ENCODE measurements around the gene LRBA. TPM values are rescaled to one million over a fixed set of nuclear protein-coding genes. Genes with fewer than 3 reads are reported as not detected.

The LRBA gene
- total RNA-seq, 1 experiment from 2014 or later = 55.3 TPM

DNA sequence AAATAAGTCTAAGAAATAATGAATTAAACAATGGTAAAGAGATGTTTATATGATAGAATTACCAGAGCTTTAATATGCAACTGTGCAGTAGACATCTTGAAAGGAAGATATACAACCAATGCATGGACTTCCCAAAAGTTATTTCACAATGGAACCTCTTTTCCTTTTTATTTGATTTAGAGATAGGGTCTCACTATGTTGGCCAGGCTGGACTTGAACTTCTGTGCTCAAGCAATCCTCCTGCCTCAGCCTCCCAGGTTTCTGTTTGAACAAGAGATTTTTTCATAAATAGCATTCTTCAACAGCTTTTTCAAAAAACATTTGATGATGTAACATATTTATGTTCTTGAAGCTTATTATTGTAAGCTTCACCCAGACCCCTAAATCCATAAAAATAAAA lies 72.0 kb downstream of the LRBA start:
- peaks cover 3% of the 10 kb centered on the region for H3K79me1 ChIP-seq (ENCODE audit: insufficient read depth, low read depth, low read length, poor library complexity, severe bottlenecking)
- H3K56ac ChIP-seq (ENCODE audit: insufficient read length, low read depth, low read length) = no peak overlapping the region
- no peak for TF ChIP-seq CTCF (conservative IDR thresholded peaks at IDR 0.05)
- H2BK20ac ChIP-seq (ENCODE audit: low read depth, low read length, poor library complexity, severe bottlenecking) = no peak overlapping the region
- no peaks in the 10 kb centered on the region for H3K23me2 ChIP-seq (ENCODE audit: insufficient read length, low read depth, low read length, poor library complexity, severe bottlenecking)
- H4K5ac ChIP-seq (ENCODE audit: insufficient read length, low read depth, low read length) = no peak overlapping the region
- Mint-ChIP-seq H3K36me3 (ENCODE audit: insufficient read depth in 1 of 3, low read depth in 3 of 3) (no peaks in the 10 kb centered on the region), H3K9me3 (no peaks in the 10 kb centered on the region), H3K4me3 (no peak overlapping the region), H3K4me1 (peaks cover 30 to 39% of the 10 kb centered on the region in 2 experiments), H3K27ac (no peak overlapping the region), H3K27me3 (ENCODE audit: low read depth) (no peaks in the 10 kb centered on the region)
- H3K4ac ChIP-seq (ENCODE audit: low read depth, low read length) = no peak overlapping the region
- no peak overlapping the region for H3K23ac ChIP-seq (ENCODE audit: insufficient read length, low read depth, low read length)
- H3K79me2 ChIP-seq (ENCODE audit: insufficient read depth, low read length) = peaks cover 1% of the 10 kb centered on the region; the same call in 1 of the 2 replicates
- H3T11ph ChIP-seq (ENCODE audit: low read length) = no peak overlapping the region
- no peaks in the 10 kb centered on the region for H3K9me3 ChIP-seq (ENCODE audit: control insufficient read depth, low read depth, low read length)
- H3K9ac ChIP-seq (ENCODE audit: extremely low read depth, insufficient read length, low read length) = no peak overlapping the region
- no peak overlapping the region for H2BK120ac ChIP-seq (ENCODE audit: low read depth, low read length, poor library complexity, severe bottlenecking)
- no peak overlapping the region for H3K4me2 ChIP-seq (ENCODE audit: insufficient read depth, insufficient read length, low read length)
- H3K14ac ChIP-seq (ENCODE audit: insufficient read depth, low read length) = no peak overlapping the region
- H3K27me3 ChIP-seq (ENCODE audit: insufficient read depth, low read length) = no peaks in the 10 kb centered on the region
- H2BK15ac ChIP-seq (ENCODE audit: low read depth, low read length) = no peak overlapping the region
- no peak overlapping the region for H4K91ac ChIP-seq (ENCODE audit: insufficient read length, low read depth, low read length)
- no peak overlapping the region for H3K18ac ChIP-seq (ENCODE audit: insufficient read length, low read depth, low read length)
- no peak overlapping the region for H2AFZ ChIP-seq (ENCODE audit: low read length)
- H4K8ac ChIP-seq (replicated peaks; ENCODE audit: insufficient read length, low read depth, low read length) = no peak overlapping the region
- H2BK5ac ChIP-seq (ENCODE audit: insufficient read length, low read length) = no peak overlapping the region
- peaks cover 2% of the 10 kb centered on the region; the same call in 1 of the 2 replicates for H3K4me1 ChIP-seq (ENCODE audit: insufficient read depth, low read length)
- no peaks in the 10 kb centered on the region for H4K20me1 ChIP-seq (ENCODE audit: control insufficient read depth, insufficient read depth, insufficient read length)
- no peak overlapping the region for H3K27ac ChIP-seq (ENCODE audit: insufficient read length, low read depth, low read length)
- no peak overlapping the region for H2BK12ac ChIP-seq (ENCODE audit: insufficient read length, low read depth, low read length)
- H2AK5ac ChIP-seq (ENCODE audit: insufficient read length, low read length) = no peak overlapping the region
- no peak for DNase-seq
